ENCODE results near the gene LETM1. TPM values are rescaled to one million over a fixed set of nuclear protein-coding genes. Genes with fewer than 3 reads are reported as not detected.

Gene LETM1
- total and polyA plus RNA-seq, 2 of the 8 experiments (the other 6 are each of a cell fraction or from before 2014, with no cell fraction given) = 19.8 to 50.1 TPM

- no peak for TF ChIP-seq POU5F1 (IDR thresholded peaks at IDR 0.05; ENCODE audit: low read depth, low read length)
- no peak for TF ChIP-seq GTF2F1 (IDR thresholded peaks at IDR 0.05; ENCODE audit: borderline replicate concordance, low read depth, low read length)
- TF ChIP-seq HDAC6 (IDR thresholded peaks at IDR 0.05; ENCODE audit: low read depth, low read length) = no peak
- TF ChIP-seq ZNF274 (IDR thresholded peaks at IDR 0.05; ENCODE audit: borderline replicate concordance, extremely low read depth, low read length) = no peak
- no peak for TF ChIP-seq EZH2 (IDR thresholded peaks at IDR 0.05; ENCODE audit: low read depth, low read length, severe bottlenecking)
Observed at GRCh38 chr4:1900624-1901023, 44.7 kb upstream of the LETM1 start (continued).
